ACC112 (cell line): ENCODE data around the gene DNPEP.
A peak's percentile ranks its signal among the peaks of the same experiment; 100 is the strongest.
"Not testable (repeated sequence)": the region's sequence is repeated elsewhere in the genome, so short reads cannot be mapped to it uniquely, and the experiment has no call there.

Experiments used
- H2AFZ ChIP-seq: fragments of 200-600 bp; sonication (generic); one replicate; pipeline ENCODE4 v1.6.0; 2017; ENCODE audit warnings: antibody characterized with exemption, low read length; ENCODE audit not compliant: unreplicated experiment
- H3K27ac ChIP-seq: fragments of 200-600 bp; sonication (generic); 2 replicates; pipeline ENCODE4 v1.5.1; 2014; ENCODE audit warnings: low read depth, mild to moderate bottlenecking, antibody characterized with exemption, low read length, moderate library complexity
- H3K27me3 ChIP-seq: fragments of 200-600 bp; sonication (generic); 2 replicates; pipeline ENCODE4 v1.6.1; 2014; ENCODE audit warnings: mild to moderate bottlenecking, antibody characterized with exemption, low read length, moderate library complexity, mixed read lengths; ENCODE audit not compliant: insufficient read depth
- H3K36me3 ChIP-seq: fragments of 200-600 bp; sonication (generic); 2 replicates; pipeline ENCODE4 v1.6.1; 2016; ENCODE audit warnings: mild to moderate bottlenecking, antibody characterized with exemption, low read length, moderate library complexity, mixed read lengths; ENCODE audit not compliant: insufficient read depth
- H3K4me1 ChIP-seq: fragments of 200-600 bp; sonication (generic); one replicate; pipeline ENCODE4 v1.6.1; 2016; ENCODE audit warnings: low read length, mixed read lengths; ENCODE audit not compliant: insufficient read depth, unreplicated experiment, control insufficient read depth
- H3K4me3 ChIP-seq: fragments of 200-600 bp; sonication (generic); 2 replicates; pipeline ENCODE4 v1.5.1; 2014; ENCODE audit warnings: mild to moderate bottlenecking, low read depth, low read length
- H3K79me2 ChIP-seq: fragments of 200-600 bp; sonication (generic); one replicate; pipeline ENCODE4 v1.6.0; 2016; ENCODE audit warnings: low read length; ENCODE audit not compliant: control insufficient read depth, unreplicated experiment, insufficient read depth

The DNPEP gene

GRCh38 chr2:219398721-219399363, 11.1 kb upstream of the DNPEP start:
- H3K79me2 ChIP-seq = no peaks in the 10 kb centered on the region
- H3K4me3 ChIP-seq = peak overlapping the region; percentile 20; the same call in 1 of the 2 replicates
- H3K4me1 ChIP-seq = peaks cover 17% of the 10 kb centered on the region
- no peak overlapping the region for H2AFZ ChIP-seq
- no peaks in the 10 kb centered on the region for H3K36me3 ChIP-seq
- no peaks in the 10 kb centered on the region for H3K27me3 ChIP-seq
- H3K27ac ChIP-seq = no peak overlapping the region

- Histone ChIP-seq H3K79me2 (no peaks in the 10 kb centered on the region), H3K27ac (no peak overlapping the region), H3K36me3 (no peaks in the 10 kb centered on the region), H3K4me1 (peaks cover 13% of the 10 kb centered on the region), H2AFZ (peak overlapping the region; percentile 43), H3K27me3 (no peaks in the 10 kb centered on the region), H3K4me3 (no peak overlapping the region)
Measured at GRCh38 chr2:219396863-219397457, 9.2 kb upstream of the DNPEP start.

GRCh38 chr2:219395609-219396008, 7.9 kb upstream of the DNPEP start:
- Histone ChIP-seq H3K4me1 (peaks cover 13% of the 10 kb centered on the region), H3K36me3 (no peaks in the 10 kb centered on the region), H3K79me2 (no peaks in the 10 kb centered on the region), H3K27ac (no peak overlapping the region), H3K27me3 (no peaks in the 10 kb centered on the region), H3K4me3 (no peak overlapping the region), H2AFZ (no peak overlapping the region)

- not testable (repeated sequence) for H3K36me3 ChIP-seq, H3K79me2 ChIP-seq, H3K27me3 ChIP-seq, H3K27ac ChIP-seq, H2AFZ ChIP-seq, H3K4me3 ChIP-seq
- peaks cover 13% of the 10 kb centered on the region for H3K4me1 ChIP-seq
Measured at GRCh38 chr2:219395056-219395455, 7.3 kb upstream of the DNPEP start.

- Histone ChIP-seq H2AFZ (no peak overlapping the region), H3K4me1 (peaks cover 11% of the 10 kb centered on the region), H3K4me3 (no peak overlapping the region), H3K79me2 (no peaks in the 10 kb centered on the region), H3K36me3 (no peaks in the 10 kb centered on the region), H3K27ac (no peak overlapping the region), H3K27me3 (no peaks in the 10 kb centered on the region)
Measured at GRCh38 chr2:219392754-219393153, 5.0 kb upstream of the DNPEP start.

GRCh38 chr2:219388907-219389156, 1.1 kb upstream of the DNPEP start:
- Histone ChIP-seq H2AFZ (peak overlapping the region; percentile 94), H3K27ac (no peak overlapping the region), H3K4me1 (peaks cover 15% of the 10 kb centered on the region), H3K79me2 (peaks cover 14% of the 10 kb centered on the region), H3K27me3 (no peaks in the 10 kb centered on the region), H3K4me3 (peak overlapping the region; percentile 79), H3K36me3 (peaks cover 9% of the 10 kb centered on the region; the same call in 1 of the 2 replicates)

- Histone ChIP-seq H3K79me2 (peaks cover 14% of the 10 kb centered on the region), H3K36me3 (peaks cover 9% of the 10 kb centered on the region; the same call in 1 of the 2 replicates), H3K4me3 (peak overlapping the region; percentile 79), H3K4me1 (peaks cover 15% of the 10 kb centered on the region), H3K27me3 (no peaks in the 10 kb centered on the region), H2AFZ (peak overlapping the region; percentile 94), H3K27ac (no peak overlapping the region)
Measured at GRCh38 chr2:219388121-219388906, 602 bp upstream of the DNPEP start.

- Histone ChIP-seq H3K27ac (peak overlapping the region; percentile 85), H3K4me1 (peaks cover 15% of the 10 kb centered on the region), H3K27me3 (no peaks in the 10 kb centered on the region), H3K79me2 (peaks cover 14% of the 10 kb centered on the region), H3K4me3 (peak overlapping the region; percentile 85), H2AFZ (no peak overlapping the region), H3K36me3 (peaks cover 9% of the 10 kb centered on the region; the same call in 1 of the 2 replicates)
Measured at GRCh38 chr2:219386532-219387280, 1.0 kb downstream of the DNPEP start.

- H2AFZ ChIP-seq = no peak overlapping the region
- no peak overlapping the region for H3K27ac ChIP-seq
- peak overlapping the region; percentile 85 for H3K4me3 ChIP-seq
- H3K79me2 ChIP-seq = peaks cover 14% of the 10 kb centered on the region
- peaks cover 15% of the 10 kb centered on the region for H3K4me1 ChIP-seq
- no peaks in the 10 kb centered on the region for H3K27me3 ChIP-seq
- peaks cover 16% of the 10 kb centered on the region; the same call in 1 of the 2 replicates for H3K36me3 ChIP-seq
Measured at GRCh38 chr2:219385958-219386520, 1.7 kb downstream of the DNPEP start.

GRCh38 chr2:219384859-219385258, 2.9 kb downstream of the DNPEP start:
- Histone ChIP-seq H3K79me2 (peaks cover 14% of the 10 kb centered on the region), H3K27ac (no peak overlapping the region), H2AFZ (no peak overlapping the region), H3K27me3 (no peaks in the 10 kb centered on the region), H3K36me3 (peaks cover 17% of the 10 kb centered on the region; the same call in 1 of the 2 replicates), H3K4me1 (peaks cover 15% of the 10 kb centered on the region), H3K4me3 (no peak overlapping the region)
